Adrenal gland (tissue), 12 donors: ENCODE results near the gene KCNIP3. TPM values are rescaled to one million over a fixed set of nuclear protein-coding genes. Genes with fewer than 3 reads are reported as not detected.

Source experiments
- DNase-seq, 7 donors: peaks; one replicate each; pipeline ENCODE4 v3.0.0-alpha.2; 2019 to 2020
- H3K27ac ChIP-seq, 5 donors: fragments of 200-600 bp; sonication (generic) in 4 of 5; 1 replicate in 3 of 5; 2 replicates in 2 of 5; pipeline versions ENCODE4 v1.5.1 to v1.8.0; 2016 to 2020; ENCODE audit warnings: mild to moderate bottlenecking in 1 of 5
- H3K27me3 ChIP-seq: fragments of 200-600 bp; 2 replicates; pipeline ENCODE4 v1.8.0; 2021
- H3K36me3 ChIP-seq, 2 donors: fragments of 200-600 bp; replicated peaks in 1 of 2; 1 replicate in 1 of 2; 2 replicates in 1 of 2; pipeline versions ENCODE4 v1.5.1 to v1.8.0; 2018 to 2022
- H3K4me1 ChIP-seq, 2 donors: fragments of 200-600 bp; replicated peaks in 1 of 2; 1 replicate in 1 of 2; 2 replicates in 1 of 2; pipeline versions ENCODE4 v1.5.1 to v1.8.0; 2018 to 2021
- H3K4me3 ChIP-seq, 4 donors: fragments of 200-600 bp; sonication (generic) in 3 of 4; one replicate each; pipeline ENCODE4 v1.5.1; 2016 to 2018
- H3K9me3 ChIP-seq, 3 donors: fragments of 200-600 bp; sonication (generic) in 1 of 3; replicated peaks in 1 of 3; 1 replicate in 2 of 3; 2 replicates in 1 of 3; pipeline versions ENCODE4 v1.5.1 to v1.8.0; 2016 to 2021
- POLR2A ChIP-seq, 2 donors: fragments of 450-650 bp; IDR thresholded peaks; one replicate each; pipeline ENCODE4 v1.6.1; 2017; ENCODE audit warnings: antibody characterized with exemption in 2 of 2, mild to moderate bottlenecking in 2 of 2, moderate library complexity in 1 of 2
- WGBS, 4 donors: extraction: QIAGEN DNeasy Blood & Tissue Kit in 2 of 4; methylation state at CpG; one replicate each; pipeline versions ENCODE4 v1.1.5 to v1.1.7; 2013 to 2017; 5-methylcytosine and 5-hydroxymethylcytosine counted together
- intact Hi-C, 2 donors: fragments of 100-400 bp; cut with DNase I; formaldehyde crosslinking; loops; one replicate each; pipeline versions ENCODE4 v1.14.1 to v1.15.0; 2022 to 2023
- polyA plus RNA-seq, 3 donors: library from polyadenylated mRNA; stranded (reverse); fragments of 200-250 nt in 2 of 3; fragments of 350-450 nt in 1 of 3; fragmentation: Illumina TruSeq in 1 of 3; extraction: RNeasy Lipid Tissue Mini Kit (QIAGEN cat#74804) in 1 of 3; gene quantifications; one replicate each; pipeline ENCODE4 v1.2.3, GENCODE V29; 2013 to 2014
- total RNA-seq, 9 donors: library from RNA; depleted of rRNA in 4 of 9; stranded (reverse); fragments of >200 nt in 4 of 9; fragments of 120-200 nt in 1 of 9; fragmentation: NEBNext Ultra II Directional in 1 of 9; extraction: Animal tissue kit (Norgen Biotek cat#: 25700) in 1 of 9; gene quantifications; one replicate each; pipeline versions ENCODE4 v1.1.0 to v1.2.4, GENCODE V29; 2013 to 2023
- TF ChIP-seq, protein P1 (sequence below), 6 experiments: fragments of 450-650 bp in 4 of 6; fragments of 200-600 bp in 2 of 6; sonication (generic) in 1 of 6; IDR thresholded peaks; 1 replicate in 5 of 6; 2 replicates in 1 of 6; pipeline versions ENCODE4 v1.5.1 to v1.8.0; 2016 to 2021; ENCODE audit warnings: antibody characterized with exemption in 6 of 6, mild to moderate bottlenecking in 2 of 6, moderate library complexity in 1 of 6
- donor health status: healthy with polysubstance abuse.
- donor health status: Bipolar disorder and iron deficiency.
- donor health status: DM: yes; HTN: yes; CAD: no.
- donor health status: DM: no; HTN: no; CAD: no.
- donor health status: DM: no; HTN: no; CAD: no.
- donor health status: DM: yes; HTN: yes; CAD: no.

The KCNIP3 gene
- total and polyA plus RNA-seq, 12 donors = 0.54 to 6.3 (median 1.7) TPM

DNA sequence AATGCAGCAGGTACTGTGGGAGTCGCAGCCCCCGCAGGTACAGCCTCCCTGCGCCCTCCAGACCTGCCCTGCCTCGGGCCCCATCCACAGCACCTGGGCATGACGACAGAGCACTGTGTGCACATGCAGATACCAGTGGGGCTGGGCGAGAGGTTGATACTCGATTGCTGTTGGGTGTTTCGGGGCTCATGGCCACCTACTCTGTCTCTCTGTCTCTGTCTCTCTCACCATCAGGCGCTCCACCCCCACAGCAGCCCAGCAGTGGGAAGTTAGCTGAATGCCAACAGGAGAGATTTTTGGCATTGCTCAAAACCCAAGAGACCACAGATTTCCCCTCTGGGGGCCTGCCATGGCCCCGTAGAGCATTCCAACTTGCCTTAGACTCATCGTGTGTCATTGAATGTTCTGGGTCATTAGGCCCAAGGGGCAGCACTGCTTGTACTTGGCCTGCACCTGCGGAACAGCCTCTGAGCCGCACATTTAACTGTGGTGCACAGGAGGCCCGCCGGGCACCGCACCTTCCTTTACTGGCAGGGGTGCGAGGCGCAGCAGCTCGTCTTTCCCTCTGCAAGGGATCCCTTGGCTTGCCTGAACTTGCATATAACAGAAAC lies 18.8 kb downstream of the KCNIP3 start:
- intact Hi-C loops = no loop called here
- 78 to 97% (median 84%) methylated on average over 6 to 19 of the region's 19 CpGs for WGBS, 4 donors
- TF ChIP-seq POLR2A (IDR thresholded peaks at IDR 0.05) = no peak
- TF ChIP-seq, protein P1, sequence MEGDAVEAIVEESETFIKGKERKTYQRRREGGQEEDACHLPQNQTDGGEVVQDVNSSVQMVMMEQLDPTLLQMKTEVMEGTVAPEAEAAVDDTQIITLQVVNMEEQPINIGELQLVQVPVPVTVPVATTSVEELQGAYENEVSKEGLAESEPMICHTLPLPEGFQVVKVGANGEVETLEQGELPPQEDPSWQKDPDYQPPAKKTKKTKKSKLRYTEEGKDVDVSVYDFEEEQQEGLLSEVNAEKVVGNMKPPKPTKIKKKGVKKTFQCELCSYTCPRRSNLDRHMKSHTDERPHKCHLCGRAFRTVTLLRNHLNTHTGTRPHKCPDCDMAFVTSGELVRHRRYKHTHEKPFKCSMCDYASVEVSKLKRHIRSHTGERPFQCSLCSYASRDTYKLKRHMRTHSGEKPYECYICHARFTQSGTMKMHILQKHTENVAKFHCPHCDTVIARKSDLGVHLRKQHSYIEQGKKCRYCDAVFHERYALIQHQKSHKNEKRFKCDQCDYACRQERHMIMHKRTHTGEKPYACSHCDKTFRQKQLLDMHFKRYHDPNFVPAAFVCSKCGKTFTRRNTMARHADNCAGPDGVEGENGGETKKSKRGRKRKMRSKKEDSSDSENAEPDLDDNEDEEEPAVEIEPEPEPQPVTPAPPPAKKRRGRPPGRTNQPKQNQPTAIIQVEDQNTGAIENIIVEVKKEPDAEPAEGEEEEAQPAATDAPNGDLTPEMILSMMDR (IDR thresholded peaks at IDR 0.05) = no peak

DNA sequence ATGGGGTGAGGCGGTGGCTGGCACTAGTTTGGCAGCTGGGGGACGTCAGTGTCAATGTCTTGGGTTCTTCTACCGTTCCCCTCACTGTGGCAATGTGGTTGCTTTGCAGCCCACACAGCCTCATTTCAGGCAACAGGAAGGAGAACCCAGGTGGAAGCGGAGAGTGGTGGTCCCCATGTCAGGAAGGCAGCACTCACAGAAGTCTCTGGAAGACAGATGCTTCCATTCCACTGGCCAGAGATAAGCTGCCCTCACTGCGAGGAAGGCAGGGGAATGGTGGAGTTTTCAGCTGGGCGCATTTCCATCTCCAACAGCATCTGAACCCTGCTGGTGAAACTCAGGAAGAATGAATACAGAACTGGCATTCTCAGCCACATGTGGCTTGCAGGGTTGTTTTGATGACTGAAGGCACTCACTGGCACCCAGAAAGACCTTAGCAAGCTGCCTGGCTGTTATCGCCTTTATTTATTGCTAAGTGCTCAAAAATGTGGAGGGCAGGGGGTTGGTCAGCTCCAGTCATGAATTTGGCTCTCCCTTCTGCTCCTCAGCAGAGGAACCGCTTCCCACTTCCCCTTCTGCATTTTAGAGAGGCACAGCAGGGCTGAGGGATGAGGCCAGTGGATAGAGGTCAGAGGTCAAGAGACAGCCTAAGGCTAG lies 19.4 kb downstream of the KCNIP3 start:
- intact Hi-C loops = no loop called here
- H3K9me3 ChIP-seq = no peaks in the 10 kb centered on the region
- 70 to 77% (median 73%) methylated on average over 7 to 8 of the region's 8 CpGs for WGBS, 4 donors

More for the DNA sequence above, 18.8 kb downstream of the KCNIP3 start:
- Histone ChIP-seq H3K27ac (no peak overlapping the region), H3K9me3 (no peaks in the 10 kb centered on the region), H3K4me1 (no peaks in the 10 kb centered on the region), H3K27me3 (no peaks in the 10 kb centered on the region), H3K4me3 (no peak overlapping the region), H3K36me3 (no peaks in the 10 kb centered on the region)
- no peak for DNase-seq

DNA sequence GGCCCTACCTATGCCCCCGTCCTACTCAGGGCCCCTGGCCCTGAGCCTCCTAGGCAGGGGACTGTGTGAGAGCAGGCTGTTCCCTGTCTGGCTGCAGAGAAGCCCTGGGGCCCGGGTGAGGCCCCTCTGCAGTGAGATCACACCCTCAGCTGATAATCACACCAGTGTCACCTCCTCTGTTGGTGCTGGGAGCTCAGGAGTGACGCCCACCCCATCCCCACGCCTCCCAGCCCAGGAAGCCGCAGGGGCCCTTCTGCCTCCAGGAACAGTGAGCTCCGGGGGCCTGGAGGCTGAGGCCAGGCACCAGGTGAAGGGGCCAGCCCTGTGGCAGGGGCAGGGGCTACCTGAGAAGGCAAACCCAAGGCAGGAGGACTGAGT lies 20.0 kb downstream of the KCNIP3 start:
- intact Hi-C loops = no loop called here
- no peak for DNase-seq
- no peak overlapping the region for H3K27ac ChIP-seq
- H3K4me1 ChIP-seq = no peaks in the 10 kb centered on the region
- no peak for TF ChIP-seq POLR2A (IDR thresholded peaks at IDR 0.05)
- H3K9me3 ChIP-seq = no peaks in the 10 kb centered on the region
- H3K27me3 ChIP-seq = no peaks in the 10 kb centered on the region
- 61 to 79% (median 70%) methylated on average over 4 to 6 of the region's 6 CpGs for WGBS, 4 donors
- no peaks in the 10 kb centered on the region for H3K36me3 ChIP-seq
- no peak overlapping the region for H3K4me3 ChIP-seq

More for the DNA sequence above, 19.4 kb downstream of the KCNIP3 start:
- TF ChIP-seq, protein P1 (IDR thresholded peaks at IDR 0.05) = no peak
- no peak for TF ChIP-seq POLR2A (IDR thresholded peaks at IDR 0.05)
- Histone ChIP-seq H3K27ac (no peak overlapping the region), H3K27me3 (no peaks in the 10 kb centered on the region), H3K36me3 (no peaks in the 10 kb centered on the region), H3K4me1 (no peaks in the 10 kb centered on the region), H3K4me3 (no peak overlapping the region)
- no peak for DNase-seq

DNA sequence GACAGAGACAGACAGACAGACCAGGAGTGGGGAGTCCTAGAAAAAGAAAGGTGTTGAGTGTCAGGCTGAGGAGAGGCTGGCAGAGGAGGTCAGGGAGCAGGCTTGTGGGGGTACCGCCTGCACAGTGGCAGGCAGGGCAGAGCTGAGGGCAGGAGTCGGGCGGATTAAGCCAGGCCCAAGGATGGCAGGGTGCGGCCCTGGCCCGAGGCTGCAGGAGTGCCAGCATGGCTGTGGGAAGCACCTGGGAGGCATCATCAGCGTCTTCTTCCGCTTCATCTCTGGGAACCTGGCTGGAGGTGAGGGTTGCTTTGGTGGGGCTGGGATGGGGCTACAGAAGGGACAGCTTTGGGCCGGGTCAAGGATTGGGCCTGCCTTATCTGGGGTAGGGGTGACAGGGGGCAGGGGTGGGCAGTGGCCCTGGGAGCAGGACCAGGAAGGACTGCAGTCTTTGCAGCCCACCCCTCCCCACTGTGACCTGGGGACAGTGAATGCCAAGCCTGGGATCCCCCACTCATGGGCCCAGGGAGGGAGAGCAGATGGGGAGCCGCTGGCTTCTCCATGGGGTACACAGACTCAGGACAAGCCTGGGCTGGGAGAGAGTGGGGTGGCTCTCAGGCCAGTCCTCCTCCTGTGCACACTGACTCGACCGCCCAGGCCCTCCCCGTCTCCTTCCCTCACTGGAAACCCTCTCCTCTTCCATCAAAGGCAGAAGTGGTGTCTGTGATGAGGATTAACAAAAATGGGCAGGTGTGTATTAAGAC lies 20.7 kb downstream of the KCNIP3 start:
- TF ChIP-seq, protein P1 (IDR thresholded peaks at IDR 0.05) = no peak
- no peak for TF ChIP-seq POLR2A (IDR thresholded peaks at IDR 0.05)
- 82 to 94% (median 86%) methylated on average over 12 of the region's 12 CpGs for WGBS, 4 donors
- DNase-seq = no peak
- intact Hi-C loops = no loop called here
- Histone ChIP-seq H3K36me3 (no peaks in the 10 kb centered on the region), H3K27me3 (no peaks in the 10 kb centered on the region), H3K4me1 (no peaks in the 10 kb centered on the region), H3K27ac (no peak overlapping the region), H3K9me3 (no peaks in the 10 kb centered on the region), H3K4me3 (no peak overlapping the region)
